ENCODE measurements around the gene OR9A4.

The OR9A4 gene

GRCh38 chr7:141915565-141915964 lies 634 bp upstream of the OR9A4 start:
- H3K4me3 ChIP-seq (ENCODE audit: low read depth, low read length) = no peak overlapping the region
- H3K27ac ChIP-seq = no peak overlapping the region
- TF ChIP-seq, protein P1, sequence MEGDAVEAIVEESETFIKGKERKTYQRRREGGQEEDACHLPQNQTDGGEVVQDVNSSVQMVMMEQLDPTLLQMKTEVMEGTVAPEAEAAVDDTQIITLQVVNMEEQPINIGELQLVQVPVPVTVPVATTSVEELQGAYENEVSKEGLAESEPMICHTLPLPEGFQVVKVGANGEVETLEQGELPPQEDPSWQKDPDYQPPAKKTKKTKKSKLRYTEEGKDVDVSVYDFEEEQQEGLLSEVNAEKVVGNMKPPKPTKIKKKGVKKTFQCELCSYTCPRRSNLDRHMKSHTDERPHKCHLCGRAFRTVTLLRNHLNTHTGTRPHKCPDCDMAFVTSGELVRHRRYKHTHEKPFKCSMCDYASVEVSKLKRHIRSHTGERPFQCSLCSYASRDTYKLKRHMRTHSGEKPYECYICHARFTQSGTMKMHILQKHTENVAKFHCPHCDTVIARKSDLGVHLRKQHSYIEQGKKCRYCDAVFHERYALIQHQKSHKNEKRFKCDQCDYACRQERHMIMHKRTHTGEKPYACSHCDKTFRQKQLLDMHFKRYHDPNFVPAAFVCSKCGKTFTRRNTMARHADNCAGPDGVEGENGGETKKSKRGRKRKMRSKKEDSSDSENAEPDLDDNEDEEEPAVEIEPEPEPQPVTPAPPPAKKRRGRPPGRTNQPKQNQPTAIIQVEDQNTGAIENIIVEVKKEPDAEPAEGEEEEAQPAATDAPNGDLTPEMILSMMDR (IDR thresholded peaks at IDR 0.05) = no peak
- no peaks in the 10 kb centered on the region for H3K9me3 ChIP-seq (ENCODE audit: control insufficient read depth, low read length)
- no peaks in the 10 kb centered on the region for H3K4me1 ChIP-seq
- H2AFZ ChIP-seq = no peak overlapping the region
- H3K27me3 ChIP-seq (ENCODE audit: control insufficient read depth, insufficient read depth, low read length) = no peaks in the 10 kb centered on the region
- no peaks in the 10 kb centered on the region for H3K79me2 ChIP-seq
- no peak overlapping the region for H3K4me2 ChIP-seq (ENCODE audit: low read length)
- H3K9ac ChIP-seq = no peak overlapping the region
- no peaks in the 10 kb centered on the region for H3K36me3 ChIP-seq (ENCODE audit: control insufficient read depth, insufficient read depth, low read length)

DNA sequence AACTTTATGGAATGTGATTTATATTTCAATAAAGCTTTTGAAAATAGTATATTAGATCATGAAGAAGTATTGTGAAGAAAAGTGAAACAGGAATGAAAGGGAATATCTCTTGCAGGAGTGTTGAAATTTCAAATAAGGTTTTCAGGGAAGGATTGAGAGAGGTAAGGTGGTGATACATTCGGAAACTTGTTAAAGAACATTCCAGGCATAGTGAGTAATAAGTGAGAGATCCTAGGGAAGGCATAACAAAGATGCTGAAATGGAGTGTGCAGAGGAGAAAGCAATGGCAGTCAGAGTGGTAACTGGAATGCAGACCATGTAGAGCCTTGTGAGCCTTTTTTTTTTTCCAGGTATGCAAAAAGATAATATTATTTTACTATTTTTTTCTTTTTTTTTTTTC lies 4.1 kb downstream of the OR9A4 start:
- no peak overlapping the region for H3K4me3 ChIP-seq (ENCODE audit: low read depth, low read length)
- H3K9ac ChIP-seq = no peak overlapping the region
- no peaks in the 10 kb centered on the region for H3K79me2 ChIP-seq
- no peak overlapping the region for H2AFZ ChIP-seq
- no peak overlapping the region for H3K4me2 ChIP-seq (ENCODE audit: low read length)
- H3K4me1 ChIP-seq = no peaks in the 10 kb centered on the region
- no peaks in the 10 kb centered on the region for H3K27me3 ChIP-seq (ENCODE audit: control insufficient read depth, insufficient read depth, low read length)
- H3K36me3 ChIP-seq (ENCODE audit: control insufficient read depth, insufficient read depth, low read length) = no peaks in the 10 kb centered on the region
- no peaks in the 10 kb centered on the region for H3K9me3 ChIP-seq (ENCODE audit: control insufficient read depth, low read length)
- TF ChIP-seq, protein P1 (IDR thresholded peaks at IDR 0.05) = no peak
- H3K27ac ChIP-seq = no peak overlapping the region

GRCh38 chr7:141928146-141928844 lies 12.1 kb downstream of the OR9A4 start:
- Histone ChIP-seq H3K27ac (no peak overlapping the region), H3K9me3 (ENCODE audit: control insufficient read depth, low read length) (no peaks in the 10 kb centered on the region)
- TF ChIP-seq, protein P1 (IDR thresholded peaks at IDR 0.05) = no peak

GRCh38 chr7:141928845-141929195 lies 12.6 kb downstream of the OR9A4 start:
- no peak overlapping the region for H3K27ac ChIP-seq
- H3K9ac ChIP-seq = no peak overlapping the region
- no peak overlapping the region for H3K4me3 ChIP-seq (ENCODE audit: low read depth, low read length)
- no peaks in the 10 kb centered on the region for H3K27me3 ChIP-seq (ENCODE audit: control insufficient read depth, insufficient read depth, low read length)
- H3K4me2 ChIP-seq (ENCODE audit: low read length) = no peak overlapping the region
- no peaks in the 10 kb centered on the region for H3K9me3 ChIP-seq (ENCODE audit: control insufficient read depth, low read length)
- no peaks in the 10 kb centered on the region for H3K79me2 ChIP-seq
- no peaks in the 10 kb centered on the region for H3K36me3 ChIP-seq (ENCODE audit: control insufficient read depth, insufficient read depth, low read length)
- H3K4me1 ChIP-seq = no peaks in the 10 kb centered on the region
- no peak overlapping the region for H2AFZ ChIP-seq
- TF ChIP-seq, protein P1 (IDR thresholded peaks at IDR 0.05) = no peak

More at GRCh38 chr7:141928146-141928844, 12.1 kb downstream of the OR9A4 start:
- no peaks in the 10 kb centered on the region for H3K4me1 ChIP-seq
- H3K9ac ChIP-seq = no peak overlapping the region
- no peaks in the 10 kb centered on the region for H3K36me3 ChIP-seq (ENCODE audit: control insufficient read depth, insufficient read depth, low read length)
- H3K4me3 ChIP-seq (ENCODE audit: low read depth, low read length) = no peak overlapping the region
- no peaks in the 10 kb centered on the region for H3K27me3 ChIP-seq (ENCODE audit: control insufficient read depth, insufficient read depth, low read length)
- H3K4me2 ChIP-seq (ENCODE audit: low read length) = no peak overlapping the region
- no peaks in the 10 kb centered on the region for H3K79me2 ChIP-seq
- no peak overlapping the region for H2AFZ ChIP-seq

GRCh38 chr7:141930211-141930610 lies 14.0 kb downstream of the OR9A4 start:
- no peaks in the 10 kb centered on the region for H3K79me2 ChIP-seq
- no peak overlapping the region for H2AFZ ChIP-seq
- no peaks in the 10 kb centered on the region for H3K4me1 ChIP-seq
- H3K27ac ChIP-seq = no peak overlapping the region
- no peaks in the 10 kb centered on the region for H3K27me3 ChIP-seq (ENCODE audit: control insufficient read depth, insufficient read depth, low read length)
- TF ChIP-seq, protein P1 (IDR thresholded peaks at IDR 0.05) = no peak
- no peaks in the 10 kb centered on the region for H3K9me3 ChIP-seq (ENCODE audit: control insufficient read depth, low read length)
- no peak overlapping the region for H3K4me3 ChIP-seq (ENCODE audit: low read depth, low read length)
- no peak overlapping the region for H3K4me2 ChIP-seq (ENCODE audit: low read length)
- no peaks in the 10 kb centered on the region for H3K36me3 ChIP-seq (ENCODE audit: control insufficient read depth, insufficient read depth, low read length)
- H3K9ac ChIP-seq = no peak overlapping the region
